Ovary (tissue), 9 donors: ENCODE results near the gene SEZ6L2. TPM values are rescaled to one million over a fixed set of nuclear protein-coding genes. Genes with fewer than 3 reads are reported as not detected.

ENCODE experiments used
- DNase-seq, 5 donors: peaks; one replicate each; pipeline ENCODE4 v3.0.0-alpha.2; 2019 to 2020
- H3K27ac ChIP-seq, 2 donors: fragments of 200-600 bp; one replicate each; pipeline versions ENCODE4 v1.5.1 to v1.8.0; 2019 to 2022
- H3K27me3 ChIP-seq: fragments of 200-600 bp; one replicate; pipeline ENCODE4 v1.8.0; 2022
- H3K36me3 ChIP-seq: fragments of 200-600 bp; sonication (generic); one replicate; pipeline ENCODE4 v1.5.1; 2019
- H3K4me1 ChIP-seq: one replicate; pipeline ENCODE4 v1.8.1; 2013; ENCODE audit warnings: mild to moderate bottlenecking, moderate library complexity; ENCODE audit not compliant: insufficient read depth
- H3K4me3 ChIP-seq: fragments of 200-600 bp; sonication (generic); one replicate; pipeline ENCODE4 v1.5.1; 2017
- H3K9me3 ChIP-seq, 2 donors: fragments of 200-600 bp in 1 of 2; sonication (generic) in 1 of 2; one replicate each; pipeline versions ENCODE4 v1.5.1 to v1.8.1; 2013 to 2019; ENCODE audit warnings: mild to moderate bottlenecking in 1 of 2, moderate library complexity in 1 of 2
- EP300 ChIP-seq: sonication (generic); formaldehyde crosslinking; IDR thresholded peaks from one replicate; pipeline ENCODE4 v1.6.1; 2017; ENCODE audit warnings: antibody characterized with exemption
- POLR2A ChIP-seq: fragments of 450-650 bp; IDR thresholded peaks from one replicate; pipeline ENCODE4 v1.6.1; 2017; ENCODE audit warnings: antibody characterized with exemption, mild to moderate bottlenecking, moderate library complexity
- WGBS, 3 donors: extraction: QIAGEN DNeasy Blood & Tissue Kit in 1 of 3; methylation state at CpG; one replicate each; pipeline versions ENCODE4 v1.1.5 to v1.1.7; 2013 to 2017; 5-methylcytosine and 5-hydroxymethylcytosine counted together
- intact Hi-C, 4 donors: fragments of 100-400 bp; cut with DNase I; formaldehyde crosslinking; loops; one replicate each; pipeline versions ENCODE4 v1.11.0 to v1.15.1; 2022 to 2023
- polyA plus RNA-seq, 2 donors: library from polyadenylated mRNA; stranded (reverse); fragments of 200-250 nt in 1 of 2; fragments of 350-450 nt in 1 of 2; fragmentation: Illumina TruSeq in 1 of 2; extraction: RNeasy Lipid Tissue Mini Kit (QIAGEN cat#74804) in 1 of 2; gene quantifications; one replicate each; pipeline ENCODE4 v1.2.3, GENCODE V29; 2013 to 2014
- total RNA-seq, 7 donors: library from RNA; depleted of rRNA in 2 of 7; stranded (reverse); fragments of >200 nt in 2 of 7; fragmentation: NEBNext Ultra II Directional in 3 of 7; extraction: Animal tissue kit (Norgen Biotek cat#: 25700) in 3 of 7; gene quantifications; one replicate each; pipeline versions ENCODE4 v1.1.0 to v1.2.4, GENCODE V29; 2016 to 2023
- TF ChIP-seq, protein P1 (sequence below), 3 donors: fragments of 450-650 bp in 2 of 3; fragments of 200-600 bp in 1 of 3; IDR thresholded peaks; one replicate each; pipeline versions ENCODE4 v1.5.1 to v1.8.0; 2016 to 2022; ENCODE audit warnings: antibody characterized with exemption in 3 of 3, mild to moderate bottlenecking in 1 of 3
- donor health status: DM: no; HTN: no; CAD: no; lungs with moderate emphysema.
- donor health status: DM: no; HTN: no; CAD: no.
- donor health status: Bipolar disorder and iron deficiency.
- donor health status: DM: yes; HTN: yes; CAD: no.
- donor health status: DM: no; HTN: no; CAD: no.
- donor health status: DM: yes; HTN: yes; CAD: no.

SEZ6L2 gene
- total and polyA plus RNA-seq, 9 donors = 0.73 to 13.3 (median 3.1) TPM

DNA sequence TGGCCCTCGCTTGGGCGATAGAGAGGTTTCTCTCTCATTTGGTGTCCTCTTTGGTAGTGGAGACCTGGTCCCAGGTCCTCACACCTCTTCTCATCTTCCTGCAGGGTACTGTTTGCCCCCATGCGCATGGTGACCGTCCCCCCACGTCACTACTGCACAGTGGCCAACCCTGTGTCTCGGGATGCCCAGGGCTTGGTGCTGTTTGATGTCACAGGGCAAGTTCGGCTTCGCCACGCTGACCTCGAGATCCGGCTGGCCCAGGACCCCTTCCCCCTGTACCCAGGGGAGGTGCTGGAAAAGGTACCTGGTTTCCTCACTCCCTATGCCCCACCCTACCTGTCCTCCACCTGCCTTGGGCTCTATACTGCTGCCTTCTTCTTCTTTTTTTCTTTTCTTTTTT is 68.6 kb downstream of the SEZ6L2 start:
- intact Hi-C loops = no loop called here
- H3K27me3 ChIP-seq = no peaks in the 10 kb centered on the region
- TF ChIP-seq POLR2A (no peak), EP300 (no peak)
- TF ChIP-seq, protein P1, sequence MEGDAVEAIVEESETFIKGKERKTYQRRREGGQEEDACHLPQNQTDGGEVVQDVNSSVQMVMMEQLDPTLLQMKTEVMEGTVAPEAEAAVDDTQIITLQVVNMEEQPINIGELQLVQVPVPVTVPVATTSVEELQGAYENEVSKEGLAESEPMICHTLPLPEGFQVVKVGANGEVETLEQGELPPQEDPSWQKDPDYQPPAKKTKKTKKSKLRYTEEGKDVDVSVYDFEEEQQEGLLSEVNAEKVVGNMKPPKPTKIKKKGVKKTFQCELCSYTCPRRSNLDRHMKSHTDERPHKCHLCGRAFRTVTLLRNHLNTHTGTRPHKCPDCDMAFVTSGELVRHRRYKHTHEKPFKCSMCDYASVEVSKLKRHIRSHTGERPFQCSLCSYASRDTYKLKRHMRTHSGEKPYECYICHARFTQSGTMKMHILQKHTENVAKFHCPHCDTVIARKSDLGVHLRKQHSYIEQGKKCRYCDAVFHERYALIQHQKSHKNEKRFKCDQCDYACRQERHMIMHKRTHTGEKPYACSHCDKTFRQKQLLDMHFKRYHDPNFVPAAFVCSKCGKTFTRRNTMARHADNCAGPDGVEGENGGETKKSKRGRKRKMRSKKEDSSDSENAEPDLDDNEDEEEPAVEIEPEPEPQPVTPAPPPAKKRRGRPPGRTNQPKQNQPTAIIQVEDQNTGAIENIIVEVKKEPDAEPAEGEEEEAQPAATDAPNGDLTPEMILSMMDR (IDR thresholded peaks at IDR 0.05) = no peak
- H3K4me1 ChIP-seq = peaks cover 10% of the 10 kb centered on the region
- 93 to 96% (median 94%) methylated on average over 11 of the region's 11 CpGs for WGBS, 3 donors
- H3K36me3 ChIP-seq = no peaks in the 10 kb centered on the region
- H3K27ac ChIP-seq = no peak overlapping the region
- H3K4me3 ChIP-seq = no peak overlapping the region
- H3K9me3 ChIP-seq = no peaks in the 10 kb centered on the region
- DNase-seq = no peak

DNA sequence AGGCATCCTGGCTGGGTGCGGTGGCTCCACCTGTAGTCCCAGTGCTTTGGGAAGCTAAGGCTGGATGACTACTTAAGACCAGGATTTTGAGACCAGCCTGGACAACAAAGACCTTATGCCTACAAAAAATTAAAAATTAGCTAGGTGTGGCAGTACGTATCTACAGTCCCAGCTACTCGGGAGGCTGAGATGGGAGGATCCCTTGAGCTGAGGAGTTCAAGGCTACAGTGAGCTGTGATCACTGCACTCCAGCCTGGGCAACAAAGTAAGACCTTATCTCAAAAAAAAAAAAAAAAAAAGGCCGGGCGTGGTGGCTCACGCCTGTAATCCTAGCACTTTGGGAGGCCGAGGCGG is 73.0 kb downstream of the SEZ6L2 start:
- H3K27me3 ChIP-seq = no peaks in the 10 kb centered on the region
- no peaks in the 10 kb centered on the region for H3K9me3 ChIP-seq
- 24 to 36% (median 29%) methylated on average over 8 of the region's 8 CpGs for WGBS, 3 donors
- TF ChIP-seq EP300 (no peak), POLR2A (no peak)
- TF ChIP-seq, protein P1 (IDR thresholded peaks at IDR 0.05) = no peak
- peak overlapping the region; percentile 82 to 94 for H3K27ac ChIP-seq
- H3K36me3 ChIP-seq = no peaks in the 10 kb centered on the region
- no peak for DNase-seq
- no peak overlapping the region for H3K4me3 ChIP-seq
- peaks cover 29% of the 10 kb centered on the region for H3K4me1 ChIP-seq
- intact Hi-C loops = no loop called here

DNA sequence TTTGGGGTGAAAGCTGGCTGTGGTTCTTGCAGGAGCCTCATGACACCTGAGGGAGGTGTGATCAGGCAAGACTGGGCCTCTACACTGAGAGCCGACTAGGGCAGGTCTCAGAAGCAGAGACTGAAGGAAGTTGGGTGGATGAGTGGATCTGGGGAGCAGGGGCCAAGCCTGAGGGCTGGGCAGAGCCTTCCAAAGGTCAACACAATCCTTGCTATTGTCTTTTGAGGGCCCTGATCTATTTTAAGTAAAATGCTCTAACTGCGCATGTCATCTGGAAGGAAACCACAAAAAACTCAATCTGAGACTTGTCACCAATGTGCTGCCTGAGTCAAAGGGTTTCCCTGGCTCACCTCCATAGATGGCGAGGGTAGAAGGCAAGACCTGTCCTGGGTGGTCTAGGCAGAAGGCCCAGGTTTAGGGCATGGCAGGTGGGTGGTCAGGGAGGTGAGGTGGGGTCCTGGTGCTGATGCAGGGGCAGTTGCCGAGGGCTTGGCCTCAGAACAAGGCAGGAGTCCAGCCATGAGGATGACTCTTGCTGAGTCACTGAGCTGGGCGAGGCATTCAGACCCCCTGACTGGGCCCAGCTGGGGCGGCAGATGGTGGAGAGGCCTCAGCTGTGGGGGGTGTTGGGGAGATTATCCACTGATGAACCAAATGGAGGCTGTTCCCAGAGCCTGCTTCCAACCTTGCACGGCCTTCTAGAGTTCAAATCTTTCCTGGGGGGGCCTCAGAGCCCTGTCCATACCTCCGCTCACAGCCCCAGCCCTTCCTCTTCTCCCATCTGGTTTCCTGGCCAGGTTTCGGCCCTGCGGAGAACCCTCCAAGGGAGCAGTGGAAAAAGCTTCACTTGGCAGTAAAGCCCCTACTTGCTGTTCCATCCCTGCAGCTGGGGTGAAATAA is 74.0 kb downstream of the SEZ6L2 start:
- Histone ChIP-seq H3K9me3 (no peaks in the 10 kb centered on the region), H3K4me3 (no peak overlapping the region), H3K4me1 (peaks cover 29% of the 10 kb centered on the region), H3K36me3 (no peaks in the 10 kb centered on the region), H3K27ac (peak overlapping the region; percentile 82 to 94), H3K27me3 (no peaks in the 10 kb centered on the region)
- 15 to 24% (median 24%) methylated on average over 10 of the region's 10 CpGs for WGBS, 3 donors
- TF ChIP-seq, protein P1 (IDR thresholded peaks at IDR 0.05) = no peak
- TF ChIP-seq POLR2A = peak; percentile 13
- no peak for TF ChIP-seq EP300
- DNase-seq = peak; percentile 79 to 86 (median 81)
- intact Hi-C loops = no loop called here

DNA sequence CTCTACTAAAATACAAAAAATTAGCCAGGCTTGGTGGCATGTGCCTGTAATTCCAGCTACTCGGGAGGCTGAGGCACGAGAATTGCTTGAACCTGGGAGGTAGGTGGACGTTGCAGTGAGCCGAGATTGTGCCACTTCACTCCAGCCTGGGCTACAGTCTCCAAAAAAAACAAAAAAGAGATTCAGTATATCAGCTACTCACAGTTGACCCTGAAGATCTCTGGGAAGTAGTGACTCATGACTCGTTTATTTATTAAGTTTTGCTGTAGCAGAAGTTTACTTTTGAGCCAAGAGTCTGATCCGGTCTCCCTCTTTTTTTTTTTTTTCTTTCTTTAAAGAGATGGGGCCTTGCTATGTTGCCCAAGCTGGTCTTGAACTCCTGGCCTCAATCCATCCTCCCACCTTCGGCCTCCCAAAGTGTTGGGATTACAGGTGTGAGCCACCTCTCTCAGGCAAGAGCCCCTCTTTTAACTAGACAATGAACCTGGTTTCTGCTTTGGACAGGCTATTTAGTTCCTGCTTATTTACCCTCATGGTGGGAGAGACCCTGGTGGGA is 74.7 kb downstream of the SEZ6L2 start:
- Histone ChIP-seq H3K36me3 (no peaks in the 10 kb centered on the region), H3K9me3 (no peaks in the 10 kb centered on the region), H3K27me3 (no peaks in the 10 kb centered on the region), H3K4me3 (no peak overlapping the region), H3K4me1 (peaks cover 30% of the 10 kb centered on the region), H3K27ac (peak overlapping the region; percentile 82 to 94)
- no peak for TF ChIP-seq EP300
- no peak for TF ChIP-seq POLR2A
- TF ChIP-seq, protein P1 (IDR thresholded peaks at IDR 0.05) = no peak
- DNase-seq = peak in 2 of 5 donors; percentile 41 to 51
- intact Hi-C loops = no loop called here
- 5 to 7% (median 7%) methylated on average over 7 of the region's 7 CpGs for WGBS, 3 donors
